H9 (cell line): ENCODE data around the gene SREBF2. TPM values are rescaled to one million over a fixed set of nuclear protein-coding genes. Genes with fewer than 3 reads are reported as not detected.

Source experiments
- DNase-seq: peaks from one replicate; pipeline ENCODE4 v3.0.0-alpha.2; 2017
- H2AFZ ChIP-seq: one replicate; pipeline ENCODE4 v1.6.1; 2013; ENCODE audit warnings: mild to moderate bottlenecking, low read length, control low read depth, moderate library complexity
- H2AK5ac ChIP-seq: 2 replicates; pipeline ENCODE4 v1.6.1; 2013; ENCODE audit warnings: low read length, control low read depth, mixed read lengths; ENCODE audit not compliant: insufficient read length
- H2BK120ac ChIP-seq: one replicate; pipeline ENCODE4 v1.6.1; 2013; ENCODE audit warnings: low read depth, mild to moderate bottlenecking, low read length, control low read depth, inconsistent platforms; ENCODE audit not compliant: poor library complexity, severe bottlenecking
- H2BK12ac ChIP-seq: 2 replicates; pipeline ENCODE4 v1.6.1; 2013; ENCODE audit warnings: low read length, control low read depth, mixed read lengths, low read depth; ENCODE audit not compliant: insufficient read length
- H2BK15ac ChIP-seq: 2 replicates; pipeline ENCODE4 v1.6.1; 2013; ENCODE audit warnings: low read depth, low read length, control low read depth
- H2BK20ac ChIP-seq: one replicate; pipeline ENCODE4 v1.6.1; 2013; ENCODE audit warnings: low read depth, mild to moderate bottlenecking, low read length, control low read depth, inconsistent platforms; ENCODE audit not compliant: poor library complexity, severe bottlenecking
- H2BK5ac ChIP-seq: 2 replicates; pipeline ENCODE4 v1.6.1; 2013; ENCODE audit warnings: low read length, control low read depth, mixed read lengths; ENCODE audit not compliant: insufficient read length
- H3K14ac ChIP-seq: 2 replicates; pipeline ENCODE4 v1.6.1; 2013; ENCODE audit warnings: low read length, control low read depth; ENCODE audit not compliant: insufficient read depth
- H3K18ac ChIP-seq: 2 replicates; pipeline ENCODE4 v1.6.1; 2013; ENCODE audit warnings: low read depth, mild to moderate bottlenecking, mixed read lengths, low read length, control low read depth; ENCODE audit not compliant: insufficient read length
- H3K23ac ChIP-seq: 2 replicates; pipeline ENCODE4 v1.6.1; 2013; ENCODE audit warnings: low read length, control low read depth, mixed read lengths, low read depth; ENCODE audit not compliant: insufficient read length
- H3K23me2 ChIP-seq: 2 replicates; pipeline ENCODE4 v1.6.1; 2013; ENCODE audit warnings: low read depth, mild to moderate bottlenecking, mixed read lengths, low read length, control low read depth; ENCODE audit not compliant: insufficient read length, poor library complexity, severe bottlenecking
- H3K27ac ChIP-seq: 2 replicates; pipeline ENCODE4 v1.5.1; 2013; ENCODE audit warnings: low read length, control low read depth, mixed read lengths, low read depth; ENCODE audit not compliant: insufficient read length
- H3K27me3 ChIP-seq: 2 replicates; pipeline ENCODE4 v1.6.1; 2013; ENCODE audit warnings: low read length, control low read depth, inconsistent platforms; ENCODE audit not compliant: insufficient read depth
- H3K4ac ChIP-seq: 2 replicates; pipeline ENCODE4 v1.6.1; 2013; ENCODE audit warnings: low read depth, mild to moderate bottlenecking, control low read depth, inconsistent platforms, low read length, moderate library complexity
- H3K4me1 ChIP-seq: 2 replicates; pipeline ENCODE4 v1.6.1; 2013; ENCODE audit warnings: low read length, control low read depth, inconsistent platforms; ENCODE audit not compliant: insufficient read depth
- H3K4me2 ChIP-seq: 2 replicates; pipeline ENCODE4 v1.6.1; 2013; ENCODE audit warnings: low read length, control low read depth, mixed read lengths; ENCODE audit not compliant: insufficient read length, insufficient read depth
- H3K56ac ChIP-seq: 2 replicates; pipeline ENCODE4 v1.6.1; 2013; ENCODE audit warnings: low read depth, mild to moderate bottlenecking, mixed read lengths, low read length, control low read depth; ENCODE audit not compliant: insufficient read length
- H3K79me1 ChIP-seq: 2 replicates; pipeline ENCODE4 v1.6.1; 2013; ENCODE audit warnings: low read depth, mild to moderate bottlenecking, moderate library complexity, low read length, control low read depth, inconsistent platforms; ENCODE audit not compliant: insufficient read depth, poor library complexity, severe bottlenecking
- H3K79me2 ChIP-seq: 2 replicates; pipeline ENCODE4 v1.6.1; 2013; ENCODE audit warnings: low read length, control low read depth, inconsistent platforms; ENCODE audit not compliant: insufficient read depth
- H3K9ac ChIP-seq: 2 replicates; pipeline ENCODE4 v1.6.1; 2013; ENCODE audit warnings: low read length, control low read depth, mixed read lengths; ENCODE audit not compliant: insufficient read length; ENCODE audit errors: extremely low read depth
- H3K9me3 ChIP-seq: one replicate; pipeline ENCODE4 v1.6.1; 2013; ENCODE audit warnings: low read depth, low read length, inconsistent platforms; ENCODE audit not compliant: control insufficient read depth
- H3T11ph ChIP-seq: one replicate; pipeline ENCODE4 v1.6.1; 2013; ENCODE audit warnings: mild to moderate bottlenecking, low read length, control low read depth, inconsistent platforms
- H4K20me1 ChIP-seq: one replicate; pipeline ENCODE4 v1.6.1; 2013; ENCODE audit not compliant: control insufficient read depth, insufficient read length, insufficient read depth
- H4K5ac ChIP-seq: 2 replicates; pipeline ENCODE4 v1.6.1; 2013; ENCODE audit warnings: low read depth, mild to moderate bottlenecking, mixed read lengths, low read length, control low read depth; ENCODE audit not compliant: insufficient read length
- H4K8ac ChIP-seq: replicated peaks from 2 replicates; pipeline ENCODE4 v1.6.1; 2013; ENCODE audit warnings: low read length, control low read depth, mixed read lengths, low read depth; ENCODE audit not compliant: insufficient read length
- H4K91ac ChIP-seq: 2 replicates; pipeline ENCODE4 v1.6.1; 2013; ENCODE audit warnings: low read depth, mild to moderate bottlenecking, moderate library complexity, mixed read lengths, low read length, control low read depth; ENCODE audit not compliant: insufficient read length
- H3K27ac Mint-ChIP-seq, 3 experiments: 2 replicates in 2 of 3; 3 replicates in 1 of 3; pipeline ENCODE4 v1.8.0; 2020 to 2021; ENCODE audit warnings: mixed read lengths in 3 of 3, mild to moderate bottlenecking in 1 of 3, moderate library complexity in 1 of 3
- H3K27me3 Mint-ChIP-seq: 2 replicates; pipeline ENCODE4 v1.8.0; 2021; ENCODE audit warnings: low read depth, mild to moderate bottlenecking, moderate library complexity, mixed read lengths
- H3K36me3 Mint-ChIP-seq, 3 experiments: 2 replicates in 2 of 3; 3 replicates in 1 of 3; pipeline ENCODE4 v1.8.0; 2020 to 2021; ENCODE audit warnings: low read depth in 3 of 3, mixed read lengths in 3 of 3; ENCODE audit not compliant: insufficient read depth in 1 of 3
- H3K4me1 Mint-ChIP-seq, 2 experiments: 2 replicates each; pipeline ENCODE4 v1.8.0; 2020; ENCODE audit warnings: mixed read lengths in 2 of 2
- H3K4me3 Mint-ChIP-seq, 2 experiments: 2 replicates in 1 of 2; 3 replicates in 1 of 2; pipeline ENCODE4 v1.8.0; 2020 to 2021; ENCODE audit warnings: mild to moderate bottlenecking in 2 of 2, mixed read lengths in 2 of 2, moderate library complexity in 1 of 2
- H3K9me3 Mint-ChIP-seq, 2 experiments: 2 replicates in 1 of 2; 3 replicates in 1 of 2; pipeline ENCODE4 v1.8.0; 2020; ENCODE audit warnings: mild to moderate bottlenecking in 2 of 2, mixed read lengths in 2 of 2, moderate library complexity in 1 of 2
- WGBS: extraction: QIAGEN DNeasy Blood & Tissue Kit; methylation state at CpG from one replicate; pipeline ENCODE4 v1.1.7; 2013; ENCODE audit warnings: missing lambda C conversion rate, low lambda C conversion rate, mixed read lengths; ENCODE audit not compliant: insufficient read length; ENCODE audit errors: extremely low coverage; 5-methylcytosine and 5-hydroxymethylcytosine counted together
- total RNA-seq: library from RNA; stranded (reverse); gene quantifications from 2 replicates; pipeline ENCODE4 v1.2.1, GENCODE V29; 2021
- TF ChIP-seq, protein P1 (sequence below): fragments of 200-600 bp; sonication (generic); conservative IDR thresholded peaks from 3 replicates; pipeline ENCODE4 v1.8.0; 2021; ENCODE audit warnings: antibody characterized with exemption, mild to moderate bottlenecking

SREBF2 gene
- total RNA-seq, 1 experiment from 2014 or later: 146 TPM

GRCh38 chr22:41936894-41937169 is 103.9 kb downstream of the SREBF2 start:
- Histone ChIP-seq H3K4me2 (no peak overlapping the region), H2BK12ac (no peak overlapping the region), H3K4me1 (no peaks in the 10 kb centered on the region), H4K5ac (no peak overlapping the region), H2BK5ac (no peak overlapping the region), H3K27me3 (no peaks in the 10 kb centered on the region), H3K9ac (no peak overlapping the region), H2AK5ac (no peak overlapping the region), H4K20me1 (peaks cover 2% of the 10 kb centered on the region), H3K9me3 (no peaks in the 10 kb centered on the region), H4K91ac (no peak overlapping the region), H3K18ac (no peak overlapping the region), H3T11ph (no peak overlapping the region), H2BK120ac (no peak overlapping the region), H3K14ac (no peak overlapping the region; the same call in 1 of the 2 replicates), H3K79me1 (no peaks in the 10 kb centered on the region), H2BK20ac (no peak overlapping the region), H3K4ac (no peak overlapping the region), H3K79me2 (no peaks in the 10 kb centered on the region), H3K27ac (no peak overlapping the region), H3K23me2 (no peaks in the 10 kb centered on the region), H2BK15ac (no peak overlapping the region), H4K8ac (no peak overlapping the region), H2AFZ (no peak overlapping the region), H3K56ac (no peak overlapping the region), H3K23ac (no peak overlapping the region)
- no peak overlapping the region for H3K4me3 Mint-ChIP-seq
- DNase-seq: no peak
- no peaks in the 10 kb centered on the region; the same call in 1 of the 2 replicates for H3K27me3 Mint-ChIP-seq
- TF ChIP-seq, protein P1, sequence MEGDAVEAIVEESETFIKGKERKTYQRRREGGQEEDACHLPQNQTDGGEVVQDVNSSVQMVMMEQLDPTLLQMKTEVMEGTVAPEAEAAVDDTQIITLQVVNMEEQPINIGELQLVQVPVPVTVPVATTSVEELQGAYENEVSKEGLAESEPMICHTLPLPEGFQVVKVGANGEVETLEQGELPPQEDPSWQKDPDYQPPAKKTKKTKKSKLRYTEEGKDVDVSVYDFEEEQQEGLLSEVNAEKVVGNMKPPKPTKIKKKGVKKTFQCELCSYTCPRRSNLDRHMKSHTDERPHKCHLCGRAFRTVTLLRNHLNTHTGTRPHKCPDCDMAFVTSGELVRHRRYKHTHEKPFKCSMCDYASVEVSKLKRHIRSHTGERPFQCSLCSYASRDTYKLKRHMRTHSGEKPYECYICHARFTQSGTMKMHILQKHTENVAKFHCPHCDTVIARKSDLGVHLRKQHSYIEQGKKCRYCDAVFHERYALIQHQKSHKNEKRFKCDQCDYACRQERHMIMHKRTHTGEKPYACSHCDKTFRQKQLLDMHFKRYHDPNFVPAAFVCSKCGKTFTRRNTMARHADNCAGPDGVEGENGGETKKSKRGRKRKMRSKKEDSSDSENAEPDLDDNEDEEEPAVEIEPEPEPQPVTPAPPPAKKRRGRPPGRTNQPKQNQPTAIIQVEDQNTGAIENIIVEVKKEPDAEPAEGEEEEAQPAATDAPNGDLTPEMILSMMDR: no peak
- H3K9me3 Mint-ChIP-seq: no peaks in the 10 kb centered on the region; a peak in 1 of 5 replicates
- peaks cover 9 to 14% of the 10 kb centered on the region in 2 experiments; a peak in 3 of 4 replicates for H3K4me1 Mint-ChIP-seq
- no CpG with 5 or more reads among the region's 2 CpGs for WGBS
- no peak overlapping the region for H3K27ac Mint-ChIP-seq
- peaks cover 33 to 50% (median 45%) of the 10 kb centered on the region in 3 experiments; a peak in 6 of 7 replicates for H3K36me3 Mint-ChIP-seq
